Activated T-helper 1 cell treated with anti-CD3 and anti-CD28 coated beads, Interleukin-2, amount 50 U/mL, for 16 hours (primary cell): ENCODE measurements around the gene ZBTB46.

Experiments
- DNase-seq, 2 donors: peaks; one replicate each; pipeline ENCODE4 v3.0.0-alpha.2; 2020; ENCODE audit warnings: low read depth in 1 of 2, low spot score in 1 of 2

The ZBTB46 gene

DNA sequence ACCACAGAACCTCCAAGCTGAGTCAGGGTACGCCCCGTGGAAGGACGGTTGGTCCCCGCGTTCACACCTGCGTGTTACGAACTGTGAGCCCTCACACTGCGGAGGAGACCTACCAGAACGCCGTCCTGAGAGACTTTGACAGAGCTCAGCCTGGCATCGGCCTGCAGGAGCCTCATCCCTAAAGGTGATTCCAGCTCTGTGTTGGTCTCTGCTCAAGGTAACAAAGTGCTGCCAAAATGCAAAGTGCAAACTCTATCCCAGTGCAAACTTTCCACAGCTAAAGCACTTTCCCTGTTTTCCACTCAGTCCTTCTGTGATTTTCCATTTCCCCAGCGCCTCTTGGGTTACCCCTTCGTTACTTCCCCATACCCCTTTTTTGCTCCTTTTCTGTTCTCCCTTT is 8.6 kb upstream of the ZBTB46 start:
- DNase-seq = no peak

- DNase-seq = no peak
These were observed 6.4 kb upstream of the ZBTB46 start for GRCh38 chr20:63837479-63837878.

DNA sequence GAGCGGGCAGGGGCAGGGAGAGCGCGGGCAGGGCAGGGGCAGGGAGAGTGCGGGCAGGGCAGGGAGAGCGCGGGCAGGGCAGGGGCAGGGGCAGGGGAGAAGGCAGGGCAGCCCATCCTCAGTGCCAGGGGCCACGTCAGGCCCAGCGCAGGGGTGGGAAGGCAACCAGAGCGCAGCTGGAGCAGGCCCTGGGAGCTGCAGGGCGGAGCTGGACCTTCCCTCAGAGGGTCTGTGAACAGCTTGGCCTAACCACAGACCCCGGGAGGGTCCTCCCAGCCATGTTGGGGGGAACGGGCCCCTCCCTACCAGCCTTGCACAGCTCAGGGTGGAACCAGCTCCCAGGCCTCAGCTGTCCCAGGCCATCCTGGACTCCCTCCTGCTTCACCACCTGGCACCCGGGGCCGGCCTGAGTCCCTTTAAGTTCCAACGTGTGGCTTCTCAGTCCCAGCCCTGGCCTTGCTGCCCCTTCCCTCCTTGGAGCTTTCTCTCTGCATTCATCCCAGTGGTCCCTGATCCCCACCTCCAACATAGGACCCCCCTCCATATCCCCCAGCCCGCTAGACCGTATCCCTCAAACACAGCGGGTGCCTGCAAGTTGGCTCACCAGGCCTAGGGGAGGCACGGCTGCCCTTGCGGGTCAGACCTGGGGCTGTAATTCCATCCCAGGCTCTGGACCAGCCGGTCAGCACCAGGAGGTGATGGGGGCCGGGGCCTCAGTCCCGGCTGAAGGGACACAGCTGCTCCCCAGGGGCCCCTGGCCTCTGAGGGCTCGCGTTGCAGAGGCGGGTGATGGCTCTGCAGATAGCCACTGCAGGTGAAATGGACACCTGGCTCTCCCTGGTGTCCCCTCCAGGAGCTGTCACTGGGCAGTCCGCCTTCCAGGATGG is 5.6 kb upstream of the ZBTB46 start:
- DNase-seq = no peak

DNA sequence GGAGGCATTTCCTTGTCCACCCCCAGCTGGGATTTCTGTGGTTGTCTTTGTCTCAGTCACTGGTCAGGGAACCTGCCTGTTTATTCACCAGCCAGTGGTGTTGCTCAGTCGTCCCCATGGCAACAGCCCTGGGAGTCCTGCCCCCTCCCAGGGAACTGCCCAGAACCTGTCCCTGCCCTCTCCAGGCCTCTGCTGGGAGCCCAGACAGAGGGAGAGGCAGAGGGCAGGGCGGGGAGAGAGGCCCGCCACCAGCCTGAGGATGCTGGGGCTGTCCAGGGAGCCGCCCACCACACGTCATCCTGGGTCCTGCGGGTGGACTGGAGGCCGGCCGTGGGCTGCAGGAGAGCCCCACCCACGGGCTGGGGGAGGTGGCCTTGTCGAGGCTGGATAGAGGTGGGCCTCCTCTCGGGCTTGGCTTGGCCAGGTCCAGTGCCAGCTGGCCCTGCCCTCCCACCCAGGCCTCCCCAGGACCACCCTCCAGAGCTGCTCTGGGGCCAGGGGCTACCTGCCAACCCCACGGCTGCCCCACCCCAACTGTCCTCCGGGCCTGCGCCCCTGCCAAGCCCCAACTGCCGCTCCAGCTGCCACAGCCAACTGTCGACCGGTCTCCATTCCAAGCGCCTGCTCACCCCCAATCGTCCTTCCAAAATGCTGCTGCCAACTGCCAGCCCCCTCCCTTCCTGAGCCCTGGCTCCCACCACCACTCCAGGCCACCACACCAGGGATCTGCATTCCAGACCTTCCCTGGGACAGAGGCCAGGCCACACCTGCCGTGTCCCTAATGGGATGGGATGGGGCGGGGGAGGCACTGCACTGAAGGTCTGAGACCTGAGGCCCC is 4.2 kb upstream of the ZBTB46 start:
- DNase-seq = no peak

GRCh38 chr20:63834491-63834880 is 3.4 kb upstream of the ZBTB46 start:
- no peak for DNase-seq

GRCh38 chr20:63833776-63834490 is 2.9 kb upstream of the ZBTB46 start:
- no peak for DNase-seq

DNA sequence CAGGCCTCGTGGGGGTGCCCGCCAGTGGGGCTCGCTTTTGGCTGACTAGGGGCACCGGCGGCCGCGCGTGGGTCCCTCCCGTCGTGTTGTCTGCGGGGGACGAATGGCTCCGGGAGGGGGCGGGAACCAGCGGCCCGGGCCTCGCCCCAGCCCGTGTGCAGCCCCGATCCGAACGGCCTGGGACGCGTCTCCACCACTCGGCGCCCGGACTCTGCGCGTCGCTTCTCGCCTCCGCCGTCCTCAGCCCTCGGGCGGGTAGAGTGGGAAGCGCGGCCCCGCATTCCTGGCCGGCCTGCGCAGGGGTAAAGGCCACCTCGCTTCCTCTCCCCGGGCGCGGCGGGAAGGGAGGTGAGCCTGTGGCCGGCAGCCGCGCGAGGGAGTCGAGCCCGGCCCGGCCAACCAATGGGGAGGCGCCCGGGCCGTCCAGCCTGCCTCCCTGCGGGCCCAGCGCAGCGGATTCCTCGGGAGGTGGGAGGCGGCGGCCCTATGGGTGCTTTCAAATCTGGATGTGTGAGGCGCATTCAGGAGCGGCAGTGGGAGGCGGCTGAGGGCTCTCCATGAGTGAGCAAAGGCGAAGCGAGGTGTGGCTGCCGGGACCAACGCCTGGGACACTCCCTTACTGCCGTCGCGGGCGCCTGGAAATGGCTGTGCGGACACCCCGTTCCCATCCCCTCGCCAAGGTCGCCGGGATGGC is 1.1 kb upstream of the ZBTB46 start:
- DNase-seq = no peak

- no peak for DNase-seq
These were observed 555 bp upstream of the ZBTB46 start for GRCh38 chr20:63831646-63831992.

DNA sequence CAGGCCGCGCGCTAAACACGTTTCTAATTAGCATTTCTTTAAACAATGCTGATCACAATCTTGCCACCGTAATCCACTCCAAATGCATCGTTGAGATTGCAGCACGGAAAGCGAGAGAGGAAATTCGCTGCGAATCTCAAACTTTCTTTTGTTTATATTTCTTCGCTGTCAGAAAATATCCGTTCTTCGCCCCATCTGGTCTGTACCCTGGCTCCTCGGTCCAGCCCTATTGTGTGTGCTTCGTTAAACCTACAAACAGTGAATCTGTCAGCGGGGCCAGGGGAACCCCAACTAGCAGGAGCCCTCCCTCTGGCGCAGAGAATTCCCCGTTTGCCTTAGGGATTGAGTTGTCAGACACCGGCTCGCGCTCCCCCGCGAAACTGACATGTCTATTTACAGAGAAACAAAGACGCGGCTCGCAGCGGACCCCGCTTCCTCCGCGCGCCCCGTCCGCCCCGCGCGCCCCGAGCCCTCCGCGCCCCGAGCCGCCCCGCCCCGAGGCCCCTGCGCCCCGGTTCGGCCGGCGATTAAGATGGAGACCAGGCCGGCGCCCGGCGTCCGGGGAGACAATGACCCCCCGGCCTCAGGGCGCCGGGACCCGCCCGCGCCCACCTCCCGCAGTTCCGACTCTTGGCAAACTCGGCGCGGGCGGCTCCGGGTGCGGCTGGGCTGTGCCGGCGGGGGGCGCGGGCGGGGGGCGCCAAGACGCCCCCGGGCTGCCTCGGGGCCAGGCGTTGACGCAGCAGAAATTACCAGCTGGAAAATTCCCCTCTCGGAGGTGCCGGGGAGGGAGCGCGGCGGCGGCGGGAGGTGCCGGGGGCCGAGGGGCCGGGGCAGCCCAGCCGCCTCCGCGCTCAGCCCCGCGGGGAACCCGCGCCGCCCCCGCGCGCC is 874 bp downstream of the ZBTB46 start:
- DNase-seq = no peak

DNA sequence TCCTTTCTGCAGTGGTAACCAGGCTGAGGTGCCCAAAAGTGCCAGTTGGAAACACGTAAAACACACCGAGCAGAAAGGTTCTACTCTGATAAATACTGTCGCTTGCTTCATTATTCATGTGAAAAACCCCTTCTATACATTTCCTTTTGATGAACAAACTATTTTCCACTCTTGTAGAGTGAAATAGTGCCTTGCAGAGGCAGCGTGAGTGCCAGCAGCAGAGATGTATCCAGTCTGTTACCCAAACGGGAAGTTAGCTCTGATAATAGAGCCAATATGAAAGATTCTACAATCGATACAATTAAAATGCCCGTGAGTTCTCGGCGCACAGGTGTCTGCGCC is 1.5 kb downstream of the ZBTB46 start:
- no peak for DNase-seq

- DNase-seq = no peak
These were observed 2.1 kb downstream of the ZBTB46 start for GRCh38 chr20:63828951-63829350.

DNA sequence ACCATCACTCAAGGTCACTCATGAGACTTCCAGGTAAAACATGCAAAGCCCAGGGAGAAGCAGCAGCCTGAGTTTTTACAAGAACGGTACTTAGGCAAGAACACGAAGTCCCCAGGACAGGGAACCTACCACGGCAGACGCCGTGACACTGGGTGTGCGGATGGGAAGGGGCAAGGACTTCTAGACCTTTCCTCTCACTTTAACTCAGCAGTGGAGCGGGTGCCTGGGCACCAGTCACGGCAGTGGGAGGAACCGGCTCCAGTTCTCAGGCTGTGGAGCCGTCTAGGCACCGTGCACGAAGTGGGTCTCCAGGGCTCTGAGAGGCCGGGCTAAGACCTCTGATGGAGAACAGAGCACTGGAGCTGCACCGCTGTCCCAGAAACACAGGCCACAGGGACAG is 2.5 kb downstream of the ZBTB46 start:
- DNase-seq = no peak

DNA sequence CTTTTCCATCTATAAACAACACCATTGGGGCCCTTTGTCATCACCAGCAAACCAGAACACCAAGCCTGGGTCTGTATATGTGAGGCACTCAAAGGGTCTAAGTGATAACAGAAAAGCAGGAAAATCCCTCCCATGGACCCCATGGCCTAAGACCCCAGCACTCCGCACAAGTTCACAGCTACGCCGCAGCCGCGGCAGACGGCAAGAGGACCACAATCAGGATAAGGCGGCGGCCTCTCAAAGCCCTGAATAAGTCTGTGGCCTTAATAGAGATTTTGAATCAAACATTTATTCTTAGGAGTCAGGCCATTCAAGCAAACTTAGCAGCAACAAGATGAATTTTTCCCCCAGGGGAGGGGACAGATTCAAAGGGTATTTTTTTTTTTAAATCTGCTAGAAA is 2.9 kb downstream of the ZBTB46 start:
- no peak for DNase-seq

DNA sequence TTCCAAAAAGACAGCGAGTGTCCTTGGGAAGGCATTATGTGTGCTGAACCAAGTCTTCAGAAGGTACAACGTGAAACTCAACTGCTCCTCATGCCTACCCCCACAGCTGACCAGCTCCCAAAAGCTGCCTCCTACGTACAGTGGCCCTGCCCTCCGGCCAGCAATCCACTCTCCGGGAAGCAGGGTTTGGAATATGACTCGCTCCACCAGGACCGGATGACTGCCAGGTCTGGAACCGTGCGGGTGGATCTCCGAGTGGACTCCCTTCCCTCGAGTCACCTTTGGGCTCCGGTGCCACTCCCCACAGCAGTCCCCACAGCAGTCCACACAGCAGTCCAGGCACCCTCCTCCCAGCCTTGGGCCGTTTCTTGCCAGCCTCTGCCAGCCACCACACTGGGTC is 4.3 kb downstream of the ZBTB46 start:
- DNase-seq = no peak

GRCh38 chr20:63825331-63826118 is 5.5 kb downstream of the ZBTB46 start:
- DNase-seq = no peak

DNA sequence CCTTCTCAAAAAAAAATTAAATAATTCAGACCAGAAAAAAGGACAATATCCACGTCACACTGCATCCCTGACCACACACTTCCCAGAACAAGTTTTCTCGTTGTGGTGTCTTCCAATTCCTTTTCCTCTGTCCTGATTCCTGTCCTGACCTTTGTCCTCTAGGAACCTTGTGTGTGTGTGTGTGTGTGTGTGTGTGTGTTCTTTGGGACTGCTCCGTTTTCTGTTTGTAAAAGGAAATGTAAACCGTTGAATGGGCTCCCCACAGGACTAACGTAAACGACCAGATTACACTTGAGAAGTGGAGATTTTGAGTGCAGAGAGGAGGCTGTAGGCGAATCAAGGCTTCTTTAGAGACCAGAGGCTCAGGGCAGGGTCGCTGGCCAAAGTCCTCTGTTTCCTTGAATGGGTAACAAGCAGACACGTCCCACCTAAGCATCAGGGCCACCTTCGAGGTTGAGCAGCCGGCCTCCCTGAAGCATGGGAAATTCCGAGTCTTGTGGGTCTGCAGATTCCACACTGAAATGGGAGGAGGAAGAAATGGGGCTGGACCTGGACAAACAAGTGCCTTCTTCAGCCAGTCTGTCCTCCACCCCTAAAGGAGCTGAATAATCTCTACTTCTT is 7.3 kb downstream of the ZBTB46 start:
- DNase-seq = no peak

GRCh38 chr20:63822276-63822696 is 8.8 kb downstream of the ZBTB46 start:
- no peak for DNase-seq

GRCh38 chr20:63821811-63822210 is 9.3 kb downstream of the ZBTB46 start:
- no peak for DNase-seq
